ES-I3 (cell line): ENCODE measurements around the gene ZC3H12C.
A peak's percentile ranks its signal among the peaks of the same experiment; 100 is the strongest.

Experiments
- H3K36me3 ChIP-seq: 2 replicates; pipeline ENCODE4 v1.6.1; 2013; ENCODE audit warnings: mild to moderate bottlenecking, low read length, control low read depth, moderate library complexity; ENCODE audit not compliant: insufficient read depth
- H3K4me1 ChIP-seq: 2 replicates; pipeline ENCODE4 v1.6.1; 2013; ENCODE audit warnings: mild to moderate bottlenecking, control low read depth, low read length; ENCODE audit not compliant: insufficient read depth
- H3K9ac ChIP-seq: 2 replicates; pipeline ENCODE4 v1.6.1; 2013; ENCODE audit warnings: low read depth, mild to moderate bottlenecking, low read length, moderate library complexity
- H3K9me3 ChIP-seq: 2 replicates; pipeline ENCODE4 v1.6.1; 2013; ENCODE audit warnings: mild to moderate bottlenecking, low read length, moderate library complexity; ENCODE audit not compliant: control insufficient read depth, insufficient read depth

The ZC3H12C gene

GRCh38 chr11:110161061-110161460, 67.9 kb downstream of the ZC3H12C start:
- H3K9ac ChIP-seq: no peak overlapping the region
- H3K4me1 ChIP-seq: no peaks in the 10 kb centered on the region
- no peaks in the 10 kb centered on the region for H3K9me3 ChIP-seq
- no peaks in the 10 kb centered on the region; the same call in none of the 2 replicates for H3K36me3 ChIP-seq

GRCh38 chr11:110162216-110162615, 69.0 kb downstream of the ZC3H12C start:
- Histone ChIP-seq H3K36me3 (no peaks in the 10 kb centered on the region; the same call in none of the 2 replicates), H3K4me1 (no peaks in the 10 kb centered on the region), H3K9ac (no peak overlapping the region), H3K9me3 (no peaks in the 10 kb centered on the region)

- Histone ChIP-seq H3K4me1 (no peaks in the 10 kb centered on the region), H3K36me3 (no peaks in the 10 kb centered on the region; the same call in 1 of the 2 replicates), H3K9me3 (no peaks in the 10 kb centered on the region), H3K9ac (no peak overlapping the region)
Observed at GRCh38 chr11:110165039-110165925, 72.1 kb downstream of the ZC3H12C start.

GRCh38 chr11:110168033-110168803, 75.0 kb downstream of the ZC3H12C start:
- Histone ChIP-seq H3K9ac (no peak overlapping the region), H3K9me3 (no peaks in the 10 kb centered on the region), H3K4me1 (peaks cover 9% of the 10 kb centered on the region), H3K36me3 (no peaks in the 10 kb centered on the region)

GRCh38 chr11:110169738-110170137, 76.5 kb downstream of the ZC3H12C start:
- peaks cover 18% of the 10 kb centered on the region for H3K4me1 ChIP-seq
- H3K9ac ChIP-seq: no peak overlapping the region
- no peaks in the 10 kb centered on the region for H3K36me3 ChIP-seq
- H3K9me3 ChIP-seq: no peaks in the 10 kb centered on the region

GRCh38 chr11:110172468-110173065, 79.4 kb downstream of the ZC3H12C start:
- Histone ChIP-seq H3K4me1 (peaks cover 40% of the 10 kb centered on the region), H3K36me3 (no peaks in the 10 kb centered on the region), H3K9ac (no peak overlapping the region), H3K9me3 (no peaks in the 10 kb centered on the region)

- Histone ChIP-seq H3K9me3 (no peaks in the 10 kb centered on the region), H3K4me1 (peaks cover 40% of the 10 kb centered on the region), H3K36me3 (no peaks in the 10 kb centered on the region), H3K9ac (peak overlapping the region; percentile 28)
Observed at GRCh38 chr11:110173811-110174644, 80.8 kb downstream of the ZC3H12C start.

GRCh38 chr11:110174645-110175310, 81.6 kb downstream of the ZC3H12C start:
- Histone ChIP-seq H3K36me3 (no peaks in the 10 kb centered on the region), H3K9me3 (no peaks in the 10 kb centered on the region), H3K4me1 (peaks cover 40% of the 10 kb centered on the region), H3K9ac (peak overlapping the region; percentile 28)

- H3K9me3 ChIP-seq: no peaks in the 10 kb centered on the region
- H3K4me1 ChIP-seq: peaks cover 40% of the 10 kb centered on the region
- no peaks in the 10 kb centered on the region for H3K36me3 ChIP-seq
- H3K9ac ChIP-seq: no peak overlapping the region
Observed at GRCh38 chr11:110176366-110177085, 83.3 kb downstream of the ZC3H12C start.

GRCh38 chr11:110177086-110177456, 83.9 kb downstream of the ZC3H12C start:
- no peak overlapping the region for H3K9ac ChIP-seq
- no peaks in the 10 kb centered on the region for H3K9me3 ChIP-seq
- peaks cover 40% of the 10 kb centered on the region for H3K4me1 ChIP-seq
- no peaks in the 10 kb centered on the region for H3K36me3 ChIP-seq

- H3K9ac ChIP-seq: no peak overlapping the region
- H3K4me1 ChIP-seq: peaks cover 27% of the 10 kb centered on the region
- no peaks in the 10 kb centered on the region for H3K36me3 ChIP-seq
- no peaks in the 10 kb centered on the region for H3K9me3 ChIP-seq
Observed at GRCh38 chr11:110179064-110179463, 85.9 kb downstream of the ZC3H12C start.

GRCh38 chr11:110182886-110183285, 89.7 kb downstream of the ZC3H12C start:
- Histone ChIP-seq H3K4me1 (peaks cover 9% of the 10 kb centered on the region), H3K9me3 (no peaks in the 10 kb centered on the region), H3K9ac (no peak overlapping the region), H3K36me3 (no peaks in the 10 kb centered on the region)

GRCh38 chr11:110184456-110184855, 91.3 kb downstream of the ZC3H12C start:
- Histone ChIP-seq H3K4me1 (peaks cover 9% of the 10 kb centered on the region), H3K36me3 (no peaks in the 10 kb centered on the region), H3K9ac (no peak overlapping the region), H3K9me3 (no peaks in the 10 kb centered on the region)
